NT2/D1 (cell line): ENCODE data around the gene GPR61.

Experiments used
- DNase-seq: peaks from one replicate; pipeline ENCODE4 v3.0.0-alpha.2; 2011; ENCODE audit warnings: low read depth, low spot score
- H3K27me3 ChIP-seq: 2 replicates; pipeline ENCODE4 v1.6.0; 2011; ENCODE audit warnings: mild to moderate bottlenecking; ENCODE audit not compliant: insufficient read length, insufficient read depth
- H3K36me3 ChIP-seq: 2 replicates; pipeline ENCODE4 v1.6.1; 2011; ENCODE audit warnings: mild to moderate bottlenecking, low read length, mixed read lengths; ENCODE audit not compliant: insufficient read depth, insufficient read length
- H3K4me1 ChIP-seq: 2 replicates; pipeline ENCODE4 v1.5.1; 2011; ENCODE audit not compliant: insufficient read depth, insufficient read length
- H3K4me3 ChIP-seq: 2 replicates; pipeline ENCODE4 v1.5.1; 2011; ENCODE audit warnings: low read depth; ENCODE audit not compliant: insufficient read length
- H3K9ac ChIP-seq: 2 replicates; pipeline ENCODE4 v1.6.0; 2011; ENCODE audit warnings: low read depth; ENCODE audit not compliant: insufficient read length
- H3K9me3 ChIP-seq: 2 replicates; pipeline ENCODE4 v1.5.1; 2011; ENCODE audit warnings: mild to moderate bottlenecking, low read length; ENCODE audit not compliant: insufficient read depth
- SUZ12 ChIP-seq: IDR thresholded peaks from 2 replicates; pipeline ENCODE4 v1.6.1; 2011; ENCODE audit not compliant: insufficient read length, insufficient read depth; ENCODE audit errors: extremely low read depth
- YY1 ChIP-seq: IDR thresholded peaks from 2 replicates; pipeline ENCODE4 v1.6.1; 2011; ENCODE audit not compliant: insufficient read length, insufficient read depth
- ZNF274 ChIP-seq: IDR thresholded peaks from 2 replicates; pipeline ENCODE4 v1.6.1; 2011; ENCODE audit warnings: mild to moderate bottlenecking, low read depth, low read length

The GPR61 gene

GRCh38 chr1:109509176-109510134 is 30.2 kb upstream of the GPR61 start, which contains the start of gene AMIGO1:
TSS of gene AMIGO1 (minus strand) at chr1:109509727. CDS start at chr1:109508912, 815 bp downstream.
- H3K36me3 ChIP-seq: no peaks in the 10 kb centered on the region
- no peak for DNase-seq
- TF ChIP-seq YY1 (no peak), ZNF274 (no peak), SUZ12 (no peak)
- no peaks in the 10 kb centered on the region for H3K9me3 ChIP-seq
- H3K4me3 ChIP-seq: peak within 1 kb of the TSS; percentile 70
- peak within 1 kb of the TSS; percentile 71 for H3K9ac ChIP-seq
- H3K27me3 ChIP-seq: peaks cover 52% of the 10 kb centered on the region
- peaks cover 3% of the 10 kb centered on the region for H3K4me1 ChIP-seq

- H3K36me3 ChIP-seq: no peaks in the 10 kb centered on the region
- no peak overlapping the region for H3K9ac ChIP-seq
- peaks cover 3% of the 10 kb centered on the region for H3K4me1 ChIP-seq
- H3K4me3 ChIP-seq: no peak overlapping the region
- no peak for DNase-seq
- H3K9me3 ChIP-seq: no peaks in the 10 kb centered on the region
- TF ChIP-seq ZNF274 (no peak), YY1 (no peak), SUZ12 (no peak)
- H3K27me3 ChIP-seq: peaks cover 41% of the 10 kb centered on the region
Measured at GRCh38 chr1:109513110-109513710, 26.5 kb upstream of the GPR61 start.

- no peak for TF ChIP-seq YY1
- TF ChIP-seq SUZ12: no peak
- TF ChIP-seq ZNF274: no peak
- no peaks in the 10 kb centered on the region for H3K9me3 ChIP-seq
- H3K27me3 ChIP-seq: peaks cover 25% of the 10 kb centered on the region
Measured at GRCh38 chr1:109514846-109515245, 24.8 kb upstream of the GPR61 start.

GRCh38 chr1:109516872-109517271 is 22.8 kb upstream of the GPR61 start:
- no peak overlapping the region for H3K4me3 ChIP-seq
- no peaks in the 10 kb centered on the region for H3K4me1 ChIP-seq
- no peaks in the 10 kb centered on the region for H3K9me3 ChIP-seq
- H3K27me3 ChIP-seq: peaks cover 4% of the 10 kb centered on the region
- DNase-seq: no peak
- H3K9ac ChIP-seq: no peak overlapping the region
- TF ChIP-seq SUZ12: no peak
- no peak for TF ChIP-seq YY1
- TF ChIP-seq ZNF274: no peak
- no peaks in the 10 kb centered on the region for H3K36me3 ChIP-seq

More at GRCh38 chr1:109514846-109515245, 24.8 kb upstream of the GPR61 start:
- peaks cover 3% of the 10 kb centered on the region for H3K4me1 ChIP-seq
- no peak overlapping the region for H3K4me3 ChIP-seq
- no peaks in the 10 kb centered on the region for H3K36me3 ChIP-seq
- no peak for DNase-seq
- no peak overlapping the region for H3K9ac ChIP-seq

GRCh38 chr1:109517337-109517736 is 22.3 kb upstream of the GPR61 start:
- TF ChIP-seq SUZ12: no peak
- Histone ChIP-seq H3K9me3 (no peaks in the 10 kb centered on the region), H3K4me3 (no peak overlapping the region), H3K4me1 (no peaks in the 10 kb centered on the region), H3K36me3 (no peaks in the 10 kb centered on the region), H3K9ac (no peak overlapping the region), H3K27me3 (peaks cover 3% of the 10 kb centered on the region)
- no peak for DNase-seq

- Histone ChIP-seq H3K4me3 (no peak overlapping the region), H3K36me3 (no peaks in the 10 kb centered on the region), H3K9me3 (0 out of 2 replicates have a peak, but pooled peaks cover 7% of the 10 kb centered on the region), H3K27me3 (no peaks in the 10 kb centered on the region), H3K4me1 (no peaks in the 10 kb centered on the region), H3K9ac (no peak overlapping the region)
- DNase-seq: no peak
- no peak for TF ChIP-seq ZNF274
- no peak for TF ChIP-seq SUZ12
- TF ChIP-seq YY1: no peak
Measured at GRCh38 chr1:109521002-109521951, 18.4 kb upstream of the GPR61 start.

- no peak for DNase-seq
- TF ChIP-seq ZNF274 (no peak), YY1 (no peak), SUZ12 (no peak)
- Histone ChIP-seq H3K4me1 (no peaks in the 10 kb centered on the region), H3K4me3 (no peak overlapping the region), H3K27me3 (peaks cover under 1% of the 10 kb centered on the region), H3K36me3 (no peaks in the 10 kb centered on the region), H3K9me3 (0 out of 2 replicates have a peak, but pooled peaks cover 7% of the 10 kb centered on the region), H3K9ac (no peak overlapping the region)
Measured at GRCh38 chr1:109522026-109522425, 17.6 kb upstream of the GPR61 start.
